IPS DF 6.9 (cell line): ENCODE data around the gene ADCY3.

Source experiments
- DNase-seq: peaks from one replicate; pipeline ENCODE4 v3.0.0-alpha.2; 2013; ENCODE audit warnings: low read depth, low spot score
- H3K27ac ChIP-seq: one replicate; pipeline ENCODE4 v1.5.1; 2013; ENCODE audit warnings: low read length, control low read depth
- H3K27me3 ChIP-seq: 2 replicates; pipeline ENCODE4 v1.6.1; 2013; ENCODE audit warnings: mild to moderate bottlenecking, low read length; ENCODE audit not compliant: control insufficient read depth, insufficient read depth
- H3K36me3 ChIP-seq: 2 replicates; pipeline ENCODE4 v1.6.1; 2013; ENCODE audit warnings: low read length; ENCODE audit not compliant: control insufficient read depth, insufficient read depth
- H3K4me1 ChIP-seq: 2 replicates; pipeline ENCODE4 v1.6.1; 2013; ENCODE audit warnings: low read length; ENCODE audit not compliant: control insufficient read depth, insufficient read depth
- H3K4me3 ChIP-seq: 2 replicates; pipeline ENCODE4 v1.5.1; 2013; ENCODE audit warnings: mild to moderate bottlenecking, low read length
- H3K9me3 ChIP-seq: 2 replicates; pipeline ENCODE4 v1.6.1; 2013; ENCODE audit warnings: low read length, inconsistent platforms; ENCODE audit not compliant: control insufficient read depth, insufficient read depth
- WGBS: extraction: QIAGEN DNeasy Blood & Tissue Kit; methylation state at CpG from one replicate; pipeline ENCODE4 v1.1.7; 2013; ENCODE audit warnings: mixed read lengths, missing lambda C conversion rate; ENCODE audit not compliant: insufficient read length, insufficient coverage; 5-methylcytosine and 5-hydroxymethylcytosine counted together

The ADCY3 gene

DNA sequence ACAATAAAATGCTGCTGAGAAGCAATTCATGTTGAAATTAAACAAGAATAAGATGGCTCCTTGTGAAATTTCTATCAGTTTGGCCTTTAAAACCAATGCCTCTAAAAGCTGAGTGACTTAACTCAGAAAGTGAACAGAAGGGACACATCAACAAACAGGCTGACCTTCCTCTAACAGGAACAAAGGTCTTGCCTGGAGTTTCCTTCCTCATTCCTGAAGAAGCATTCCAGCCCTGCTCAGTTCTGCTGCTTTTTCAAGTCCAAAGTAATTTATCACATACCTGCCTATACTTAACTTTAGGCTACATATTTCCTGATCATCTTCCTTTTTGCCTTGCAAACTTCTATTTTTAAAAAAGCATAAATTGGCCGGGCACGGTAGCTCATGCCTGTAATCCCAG is 140.9 kb downstream of the ADCY3 start:
- H3K36me3 ChIP-seq, result no peaks in the 10 kb centered on the region
- no peaks in the 10 kb centered on the region for H3K4me1 ChIP-seq
- H3K9me3 ChIP-seq, result no peaks in the 10 kb centered on the region
- no peak for DNase-seq
- no CpG with 5 or more reads among the region's 2 CpGs for WGBS
- no peaks in the 10 kb centered on the region for H3K27me3 ChIP-seq
- H3K4me3 ChIP-seq, result no peak overlapping the region
- H3K27ac ChIP-seq, result no peak overlapping the region

DNA sequence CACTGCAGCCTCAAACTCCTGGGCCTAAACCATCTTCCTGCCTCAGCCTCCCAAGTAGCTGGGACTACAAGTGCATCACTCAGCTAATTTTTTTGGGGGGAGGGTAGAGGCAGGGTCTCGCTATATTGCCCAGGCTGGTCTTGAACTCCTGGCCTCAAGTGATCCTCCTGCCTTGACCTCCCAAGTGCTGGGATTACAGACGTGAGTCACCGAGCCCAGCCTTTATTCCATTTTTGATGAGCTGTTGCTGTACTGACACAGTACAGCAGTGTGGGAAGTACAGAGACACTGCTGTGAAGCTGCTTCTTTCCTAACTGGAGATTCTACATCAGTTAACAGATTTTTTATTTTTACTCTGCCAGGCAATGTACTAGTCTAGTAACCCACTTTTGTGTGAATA is 145.7 kb downstream of the ADCY3 start:
- Histone ChIP-seq H3K27ac (no peak overlapping the region), H3K9me3 (no peaks in the 10 kb centered on the region), H3K4me3 (no peak overlapping the region), H3K27me3 (no peaks in the 10 kb centered on the region), H3K4me1 (no peaks in the 10 kb centered on the region), H3K36me3 (no peaks in the 10 kb centered on the region)
- no CpG with 5 or more reads among the region's 3 CpGs for WGBS
- no peak for DNase-seq

DNA sequence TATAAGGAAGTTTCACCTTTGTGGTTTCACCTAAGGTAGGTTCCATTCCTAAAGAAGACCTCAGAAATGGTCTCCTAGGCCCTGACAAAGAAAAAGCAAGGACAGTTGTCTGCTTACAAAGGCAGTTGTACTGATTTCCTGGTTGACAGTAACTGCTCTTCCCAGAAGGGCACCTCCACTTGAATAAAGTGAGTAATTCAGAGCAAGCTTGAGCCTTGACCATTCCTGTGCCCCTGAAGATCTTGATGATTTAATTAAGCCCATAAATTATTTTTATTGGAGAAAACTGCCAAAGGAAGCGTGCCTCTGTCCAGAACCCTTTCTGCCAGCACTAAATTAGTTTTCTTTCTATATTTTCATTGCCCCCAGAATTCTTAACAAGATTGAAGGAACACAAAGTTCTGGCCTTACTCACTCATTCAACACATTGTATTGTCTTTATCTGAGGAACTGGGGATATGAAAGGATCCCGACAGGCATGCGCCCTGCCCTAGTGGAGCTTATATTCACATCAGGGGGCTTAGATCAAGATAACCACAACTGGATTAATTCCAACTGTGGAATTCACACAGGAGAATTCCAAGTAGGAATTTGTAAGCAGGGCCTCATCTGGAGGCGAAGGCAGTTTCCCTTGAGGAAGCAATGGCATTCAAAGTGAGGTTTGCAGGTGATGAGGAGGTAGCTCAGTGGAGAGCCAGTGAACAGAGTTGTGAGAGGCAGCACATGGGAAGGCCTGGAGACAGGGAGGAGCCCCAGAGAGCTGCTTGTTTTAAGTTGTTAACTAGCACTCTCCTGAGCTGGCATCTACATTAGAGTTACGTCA is 148.1 kb downstream of the ADCY3 start:
- DNase-seq, result no peak
- Histone ChIP-seq H3K4me1 (no peaks in the 10 kb centered on the region), H3K27ac (no peak overlapping the region), H3K27me3 (no peaks in the 10 kb centered on the region), H3K9me3 (no peaks in the 10 kb centered on the region), H3K36me3 (no peaks in the 10 kb centered on the region), H3K4me3 (no peak overlapping the region)
- WGBS, result no CpG with 5 or more reads among the region's 5 CpGs

DNA sequence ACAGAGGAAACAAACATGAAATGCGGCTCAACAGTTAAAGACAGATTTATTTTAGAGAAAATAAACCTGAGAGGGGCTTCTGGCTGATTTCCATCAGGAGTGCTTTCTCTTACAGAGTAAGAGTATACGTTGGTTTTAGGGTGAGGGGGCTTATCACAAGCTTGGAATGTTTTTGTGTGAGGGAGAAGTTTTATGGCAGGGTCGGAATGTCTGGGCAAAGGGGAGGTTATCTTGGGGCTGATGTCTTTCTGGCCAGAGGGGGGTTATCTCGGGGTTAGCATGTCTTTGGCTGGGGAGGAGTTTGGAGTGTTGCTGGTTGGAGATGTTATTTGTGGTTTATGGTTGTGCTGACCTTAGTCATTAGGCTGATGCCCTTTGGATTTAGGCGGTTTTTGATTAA is 149.0 kb downstream of the ADCY3 start:
- H3K27me3 ChIP-seq, result no peaks in the 10 kb centered on the region
- H3K27ac ChIP-seq, result no peak overlapping the region
- no peaks in the 10 kb centered on the region for H3K9me3 ChIP-seq
- no CpG with 5 or more reads among the region's 5 CpGs for WGBS
- DNase-seq, result no peak
- H3K4me1 ChIP-seq, result no peaks in the 10 kb centered on the region
- no peaks in the 10 kb centered on the region for H3K36me3 ChIP-seq
- no peak overlapping the region for H3K4me3 ChIP-seq
